Superior temporal gyrus (tissue), 1 donor: ENCODE data around the gene EVA1A.

Experiments
- DNase-seq: peaks from one replicate; pipeline ENCODE4 v3.0.0-alpha.2; 2016; ENCODE audit errors: extremely low spot score

EVA1A gene

GRCh38 chr2:75563591-75563990, 2.9 kb upstream of the EVA1A start:
- DNase-seq: no peak

GRCh38 chr2:75562513-75562864, 1.8 kb upstream of the EVA1A start:
- no peak for DNase-seq

- DNase-seq: no peak
Observed at GRCh38 chr2:75561566-75562512, 1.1 kb upstream of the EVA1A start.

GRCh38 chr2:75560022-75560767, 544 bp downstream of the EVA1A start:
- no peak for DNase-seq

GRCh38 chr2:75559680-75560021, 1.1 kb downstream of the EVA1A start:
- no peak for DNase-seq

- DNase-seq: no peak
Observed at GRCh38 chr2:75558786-75559679, 1.7 kb downstream of the EVA1A start.

- DNase-seq: no peak
Observed at GRCh38 chr2:75558136-75558535, 2.6 kb downstream of the EVA1A start.

GRCh38 chr2:75557474-75558133, 3.1 kb downstream of the EVA1A start:
- DNase-seq: no peak

GRCh38 chr2:75556679-75557366, 3.9 kb downstream of the EVA1A start:
- no peak for DNase-seq

- DNase-seq: no peak
Observed at GRCh38 chr2:75555701-75556100, 5.0 kb downstream of the EVA1A start.

GRCh38 chr2:75553935-75554531, 6.7 kb downstream of the EVA1A start:
- no peak for DNase-seq

- DNase-seq: no peak
Observed at GRCh38 chr2:75552222-75552621, 8.5 kb downstream of the EVA1A start.

GRCh38 chr2:75551434-75551833, 9.3 kb downstream of the EVA1A start:
- no peak for DNase-seq

- DNase-seq: no peak
Observed at GRCh38 chr2:75549401-75550253, 11.1 kb downstream of the EVA1A start.

GRCh38 chr2:75548036-75548573, 12.6 kb downstream of the EVA1A start:
- DNase-seq: no peak

GRCh38 chr2:75547345-75548035, 13.2 kb downstream of the EVA1A start:
- no peak for DNase-seq

GRCh38 chr2:75545922-75546321, 14.8 kb downstream of the EVA1A start:
- no peak for DNase-seq

- no peak for DNase-seq
Observed at GRCh38 chr2:75545387-75545786, 15.4 kb downstream of the EVA1A start.

GRCh38 chr2:75543446-75543845, 17.3 kb downstream of the EVA1A start:
- no peak for DNase-seq
